ENCODE measurements around the gene SAMD4A. TPM values are rescaled to one million over a fixed set of nuclear protein-coding genes. Genes with fewer than 3 reads are reported as not detected.
A peak's percentile ranks its signal among the peaks of the same experiment; 100 is the strongest.

The SAMD4A gene
- total and polyA plus RNA-seq, 11 donors, result 45.0 to 247 (median 138) TPM

- H3K9me3 ChIP-seq, result no peaks in the 10 kb centered on the region
- H3K4me1 ChIP-seq, result peaks cover 13 to 82% (median 57%) of the 10 kb centered on the region in 12 donors
- intact Hi-C loops (cut with DNase I), result loop anchor here in 3 of 10 donors (10.0 kb wide), 1 partner anchor 55 kb away; no protein-coding TSS in a partner anchor
- H3K27me3 ChIP-seq, result no peaks in the 10 kb centered on the region
- H3K4me3 ChIP-seq, result no peak overlapping the region
- H3K27ac ChIP-seq, result peak overlapping the region in 8 of 12 donors; percentile 62 to 96 (median 76)
- ATAC-seq (no peak), DNase-seq (no peak)
- no peaks in the 10 kb centered on the region for H3K36me3 ChIP-seq
- TF ChIP-seq POLR2A (IDR thresholded peaks at IDR 0.05), result no peak
- TF ChIP-seq, protein P1, sequence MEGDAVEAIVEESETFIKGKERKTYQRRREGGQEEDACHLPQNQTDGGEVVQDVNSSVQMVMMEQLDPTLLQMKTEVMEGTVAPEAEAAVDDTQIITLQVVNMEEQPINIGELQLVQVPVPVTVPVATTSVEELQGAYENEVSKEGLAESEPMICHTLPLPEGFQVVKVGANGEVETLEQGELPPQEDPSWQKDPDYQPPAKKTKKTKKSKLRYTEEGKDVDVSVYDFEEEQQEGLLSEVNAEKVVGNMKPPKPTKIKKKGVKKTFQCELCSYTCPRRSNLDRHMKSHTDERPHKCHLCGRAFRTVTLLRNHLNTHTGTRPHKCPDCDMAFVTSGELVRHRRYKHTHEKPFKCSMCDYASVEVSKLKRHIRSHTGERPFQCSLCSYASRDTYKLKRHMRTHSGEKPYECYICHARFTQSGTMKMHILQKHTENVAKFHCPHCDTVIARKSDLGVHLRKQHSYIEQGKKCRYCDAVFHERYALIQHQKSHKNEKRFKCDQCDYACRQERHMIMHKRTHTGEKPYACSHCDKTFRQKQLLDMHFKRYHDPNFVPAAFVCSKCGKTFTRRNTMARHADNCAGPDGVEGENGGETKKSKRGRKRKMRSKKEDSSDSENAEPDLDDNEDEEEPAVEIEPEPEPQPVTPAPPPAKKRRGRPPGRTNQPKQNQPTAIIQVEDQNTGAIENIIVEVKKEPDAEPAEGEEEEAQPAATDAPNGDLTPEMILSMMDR (IDR thresholded peaks at IDR 0.05), result no peak
- WGBS, 4 donors, result 41 to 52% (median 43%) methylated on average over 3 of the region's 3 CpGs
Observed at GRCh38 chr14:54629635-54630360, 62.9 kb downstream of the SAMD4A start.

- ATAC-seq, result no peak
- TF ChIP-seq, protein P1 (IDR thresholded peaks at IDR 0.05), result no peak
- no peak for TF ChIP-seq POLR2A (IDR thresholded peaks at IDR 0.05)
- H3K36me3 ChIP-seq, result no peaks in the 10 kb centered on the region
- H3K4me3 ChIP-seq, result no peak overlapping the region
- intact Hi-C loops (cut with DNase I), result loop anchor here in 1 of 10 donors (10.0 kb wide), 1 partner anchor 56 kb away; no protein-coding TSS in a partner anchor
- H3K4me1 ChIP-seq, result peaks cover 13 to 70% (median 47%) of the 10 kb centered on the region in 12 donors
- 25 to 68% (median 46%) methylated on average over 1 of the region's 1 CpG for WGBS, 4 donors
- DNase-seq, result no peak
- H3K27ac ChIP-seq, result no peak overlapping the region
- H3K27me3 ChIP-seq, result no peaks in the 10 kb centered on the region
- no peaks in the 10 kb centered on the region for H3K9me3 ChIP-seq
Observed at GRCh38 chr14:54631016-54631415, 64.1 kb downstream of the SAMD4A start.

- no peak overlapping the region for H3K4me3 ChIP-seq
- H3K36me3 ChIP-seq, result no peaks in the 10 kb centered on the region
- H3K4me1 ChIP-seq, result peaks cover 9 to 56% (median 34%) of the 10 kb centered on the region in 12 donors
- DNase-seq (no peak), ATAC-seq (no peak)
- intact Hi-C loops (cut with DNase I), result loop anchor here in 1 of 10 donors (10.0 kb wide), 1 partner anchor 58 kb away; no protein-coding TSS in a partner anchor
- WGBS, 4 donors, result 53 to 71% (median 65%) methylated on average over 1 of the region's 1 CpG
- TF ChIP-seq, protein P1 (IDR thresholded peaks at IDR 0.05), result no peak
- no peak for TF ChIP-seq POLR2A (IDR thresholded peaks at IDR 0.05)
- no peak overlapping the region for H3K27ac ChIP-seq
- H3K27me3 ChIP-seq, result no peaks in the 10 kb centered on the region
- H3K9me3 ChIP-seq, result no peaks in the 10 kb centered on the region
Observed at GRCh38 chr14:54632452-54632851, 65.5 kb downstream of the SAMD4A start.

DNA sequence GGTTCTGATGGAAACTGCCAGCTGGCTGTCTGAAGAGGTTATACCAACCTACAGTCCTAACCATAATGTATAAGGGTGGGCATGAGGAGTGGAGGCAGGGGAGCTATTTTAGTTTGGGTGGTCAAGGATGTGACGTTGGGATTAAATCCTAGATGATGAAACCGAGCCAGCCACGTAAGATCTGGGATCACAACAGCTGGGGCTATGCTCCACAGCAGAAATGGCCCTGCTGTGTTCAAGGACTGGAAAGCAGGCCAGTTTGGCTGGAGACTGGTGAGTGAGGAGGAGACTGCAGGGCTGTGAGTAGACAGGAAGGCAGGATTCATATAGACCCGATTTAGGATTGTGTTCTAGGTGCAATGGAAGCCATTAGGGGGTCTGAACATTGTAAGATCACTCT lies 66.1 kb downstream of the SAMD4A start:
- H3K27me3 ChIP-seq, result no peaks in the 10 kb centered on the region
- DNase-seq (no peak), ATAC-seq (peak in 1 of 4 donors; percentile 29)
- H3K4me1 ChIP-seq, result peaks cover 7 to 56% (median 28%) of the 10 kb centered on the region in 12 donors
- intact Hi-C loops (cut with DNase I), result loop anchor here in 1 of 10 donors (10.0 kb wide), 1 partner anchor 58 kb away; no protein-coding TSS in a partner anchor
- TF ChIP-seq, protein P1 (IDR thresholded peaks at IDR 0.05), result no peak
- TF ChIP-seq POLR2A (IDR thresholded peaks at IDR 0.05), result no peak
- H3K27ac ChIP-seq, result peak overlapping the region in 2 of 12 donors; percentile 3 to 30
- WGBS, 4 donors, result 67 to 75% (median 71%) methylated on average over 4 of the region's 4 CpGs
- no peak overlapping the region for H3K4me3 ChIP-seq
- no peaks in the 10 kb centered on the region for H3K36me3 ChIP-seq
- no peaks in the 10 kb centered on the region for H3K9me3 ChIP-seq
